ENCODE data around the gene ADPRM.
A peak's percentile ranks its signal among the peaks of the same experiment; 100 is the strongest.

Gene ADPRM, protein sequence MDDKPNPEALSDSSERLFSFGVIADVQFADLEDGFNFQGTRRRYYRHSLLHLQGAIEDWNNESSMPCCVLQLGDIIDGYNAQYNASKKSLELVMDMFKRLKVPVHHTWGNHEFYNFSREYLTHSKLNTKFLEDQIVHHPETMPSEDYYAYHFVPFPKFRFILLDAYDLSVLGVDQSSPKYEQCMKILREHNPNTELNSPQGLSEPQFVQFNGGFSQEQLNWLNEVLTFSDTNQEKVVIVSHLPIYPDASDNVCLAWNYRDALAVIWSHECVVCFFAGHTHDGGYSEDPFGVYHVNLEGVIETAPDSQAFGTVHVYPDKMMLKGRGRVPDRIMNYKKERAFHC

DNA sequence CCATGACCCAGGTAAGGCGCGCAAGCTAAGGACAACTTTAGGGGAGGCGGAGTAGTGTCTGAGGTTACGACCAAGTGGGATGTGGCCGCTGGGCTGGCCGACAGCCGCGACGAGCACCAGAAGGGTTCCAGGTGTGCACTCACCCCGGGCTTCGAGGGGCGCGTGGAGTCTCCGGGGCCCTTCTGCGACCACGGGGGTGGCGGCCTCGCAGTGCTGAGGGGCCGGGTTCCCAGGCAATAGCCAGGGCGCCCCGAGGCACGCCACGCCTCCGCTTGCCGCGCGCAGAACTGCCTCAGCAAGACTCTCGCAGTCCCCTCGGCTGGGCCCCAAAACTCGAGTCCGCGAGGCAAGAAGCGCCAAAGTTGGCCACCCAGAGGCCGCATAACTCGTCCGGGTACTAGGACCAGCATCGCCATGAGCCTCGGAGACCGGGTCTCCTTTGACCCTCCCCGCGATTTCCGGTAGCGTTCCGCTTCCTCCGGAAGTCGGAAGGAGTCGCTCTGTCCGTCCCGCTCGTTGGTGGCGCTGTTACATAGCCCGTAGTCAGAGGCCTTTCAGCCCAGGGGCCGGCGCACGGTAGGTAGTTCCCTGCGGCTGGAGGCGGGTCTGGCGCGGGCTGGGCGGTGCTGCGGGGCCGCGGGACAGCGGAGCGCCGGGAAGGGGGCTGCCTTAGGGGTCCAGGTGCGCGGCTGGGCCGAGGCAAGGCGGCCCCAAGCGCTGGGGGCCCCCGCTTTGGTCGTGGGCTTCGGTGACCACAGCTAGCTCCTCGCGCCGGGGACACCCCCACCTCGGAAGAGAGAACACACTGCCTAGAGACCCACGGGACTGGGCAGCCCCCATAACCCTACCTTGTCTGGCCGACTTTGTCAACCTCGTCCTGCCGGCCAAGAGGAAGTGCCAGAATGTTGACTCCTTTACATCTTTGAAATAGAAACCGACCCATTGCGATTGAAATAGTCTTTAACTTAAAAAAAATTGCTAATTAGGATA, at the start of gene ADPRM, which contains the start of gene SCO1:
ADPRM (plus strand) TSS at position 503 of the 990 bp plus-strand sequence. CDS start 7,333 bp downstream, outside the sequence.
SCO1 (minus strand) TSS at position 442 of the 990 bp plus-strand sequence; CDS start at position 416, 26 bp downstream.
- DNase-seq, result peak; percentile 39 to 95 (median 90)

DNA sequence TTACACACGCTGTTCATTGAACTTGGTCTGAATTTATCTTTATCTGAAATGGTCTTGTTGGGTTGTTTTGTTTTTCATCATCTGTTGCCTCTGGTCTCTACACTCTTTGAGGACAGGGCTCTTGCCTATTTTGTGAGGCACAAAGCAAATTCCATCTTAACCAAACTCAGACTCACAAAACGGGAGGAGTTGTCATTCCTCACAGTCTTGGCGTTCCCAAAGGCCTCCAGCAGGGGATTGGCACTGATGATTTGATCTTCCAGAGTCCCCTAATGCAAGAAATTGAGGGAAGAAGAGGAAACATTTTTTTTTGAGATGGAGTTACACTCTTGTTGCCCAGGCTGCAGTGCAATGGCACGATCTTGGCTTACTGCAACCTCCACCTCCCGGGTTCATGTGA, 49.0 kb upstream of the ADPRM start:
- DNase-seq, result no peak

DNA sequence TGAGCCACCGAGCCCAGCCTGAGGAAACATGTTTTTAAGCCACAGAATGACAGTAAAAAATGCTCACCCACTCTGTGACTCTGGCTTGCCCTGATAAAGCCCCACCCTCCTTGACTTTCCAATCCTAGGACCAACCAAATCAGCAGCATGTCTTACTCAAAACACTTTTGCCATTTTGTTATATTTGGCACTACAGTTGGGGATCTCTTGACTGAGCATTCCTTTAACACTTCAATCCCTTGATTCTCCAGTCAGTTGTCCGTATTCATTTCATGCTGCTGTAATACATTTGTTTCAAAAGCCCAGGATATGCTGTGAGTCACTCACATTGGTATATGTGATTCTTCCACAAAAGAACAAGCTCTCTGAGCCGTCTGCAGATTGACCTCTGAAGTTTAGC, 48.4 kb upstream of the ADPRM start:
- DNase-seq, result no peak

DNA sequence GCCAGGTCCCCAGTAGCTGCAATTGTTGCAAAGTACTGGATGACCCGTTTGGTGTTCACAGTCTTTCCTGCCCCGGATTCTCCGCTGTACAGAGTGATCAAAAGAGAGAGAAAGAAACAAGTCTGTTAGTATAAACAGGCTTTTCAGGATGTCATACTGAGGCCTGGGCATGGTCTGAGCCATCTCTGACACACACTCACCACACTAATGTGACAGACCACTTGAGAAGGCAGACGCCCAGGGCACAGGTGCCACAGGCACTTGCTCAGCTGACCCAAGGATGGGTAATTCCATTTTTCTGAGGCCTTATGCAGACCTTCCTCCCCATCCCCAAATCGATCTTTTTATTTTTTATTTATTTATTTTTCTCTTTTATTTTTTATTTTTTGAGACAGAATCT, 47.8 kb upstream of the ADPRM start:
- DNase-seq, result no peak

DNA sequence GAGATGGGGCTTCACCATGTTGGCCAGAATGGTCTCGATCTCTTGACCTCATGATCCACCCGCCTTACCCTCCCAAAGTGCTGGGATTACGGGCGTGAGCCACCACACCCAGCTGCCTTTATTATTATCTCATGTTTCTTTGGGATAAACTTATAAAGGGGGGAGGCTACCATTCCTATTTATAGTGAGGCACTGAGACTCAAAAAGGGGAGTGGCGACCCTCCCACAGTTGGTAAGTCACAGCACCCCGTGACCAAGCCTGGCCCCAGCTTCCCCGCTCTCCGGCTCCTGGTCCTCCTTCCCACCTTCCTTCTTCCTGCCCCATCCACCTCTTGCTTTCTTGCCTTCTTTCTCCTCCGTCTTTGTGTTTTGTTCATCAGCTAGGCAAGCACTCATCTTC, 45.5 kb upstream of the ADPRM start:
- no peak for DNase-seq

DNA sequence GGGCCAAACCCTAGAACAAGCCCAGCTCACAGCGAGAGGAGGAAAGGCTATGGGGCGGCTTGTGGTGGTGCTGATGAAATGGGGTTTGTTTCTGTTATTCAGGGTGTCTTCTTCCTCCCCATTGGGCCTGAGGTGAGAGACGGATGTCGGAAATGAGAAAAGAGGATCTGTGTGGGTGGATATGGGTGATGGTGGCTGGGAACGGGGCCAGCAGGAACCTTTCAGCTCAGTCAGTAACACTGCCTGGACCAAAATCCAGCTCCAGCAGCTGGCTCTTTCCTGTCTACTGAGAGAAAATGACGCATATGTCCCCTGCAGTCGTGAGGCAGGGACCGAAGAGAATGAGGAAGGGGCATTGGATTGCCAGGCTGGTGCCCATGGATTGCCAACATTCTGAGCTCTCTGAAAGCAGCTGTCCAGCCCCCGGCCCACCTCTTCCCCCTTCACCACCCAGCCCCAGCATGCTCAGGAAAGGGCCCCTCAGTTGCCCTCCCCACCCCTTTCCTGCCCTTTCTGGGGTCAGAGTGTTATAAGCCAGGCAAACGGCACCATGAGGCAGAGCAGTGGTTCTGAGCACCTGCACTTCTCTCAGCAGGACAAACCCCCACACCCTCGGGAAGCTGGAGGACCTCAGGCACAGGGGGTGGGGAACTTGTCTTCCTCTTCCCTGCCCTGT, 44.3 kb upstream of the ADPRM start:
- DNase-seq, result peak in 3 of 51 donors; percentile 3 to 26 (median 8)

DNA sequence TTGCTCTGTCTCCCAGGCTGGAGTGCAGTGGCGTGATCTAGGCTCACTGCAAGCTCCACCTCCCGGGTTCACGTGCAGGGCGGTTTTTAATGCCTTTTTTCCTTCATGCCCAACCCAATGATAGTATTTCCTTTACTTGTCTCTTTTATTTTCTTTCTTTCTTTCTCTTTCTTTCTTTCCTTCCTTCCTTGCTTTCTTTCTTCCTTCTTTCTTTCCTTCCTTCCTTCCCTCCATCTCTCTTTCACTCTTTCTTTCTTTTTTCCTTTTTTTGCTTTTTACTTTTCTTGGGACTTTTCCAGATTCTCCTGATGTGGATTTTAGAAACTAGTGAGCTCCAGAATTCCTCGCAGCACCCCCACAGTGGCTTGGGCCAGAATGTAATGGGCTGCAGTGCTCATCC, 43.4 kb upstream of the ADPRM start:
- no peak for DNase-seq

DNA sequence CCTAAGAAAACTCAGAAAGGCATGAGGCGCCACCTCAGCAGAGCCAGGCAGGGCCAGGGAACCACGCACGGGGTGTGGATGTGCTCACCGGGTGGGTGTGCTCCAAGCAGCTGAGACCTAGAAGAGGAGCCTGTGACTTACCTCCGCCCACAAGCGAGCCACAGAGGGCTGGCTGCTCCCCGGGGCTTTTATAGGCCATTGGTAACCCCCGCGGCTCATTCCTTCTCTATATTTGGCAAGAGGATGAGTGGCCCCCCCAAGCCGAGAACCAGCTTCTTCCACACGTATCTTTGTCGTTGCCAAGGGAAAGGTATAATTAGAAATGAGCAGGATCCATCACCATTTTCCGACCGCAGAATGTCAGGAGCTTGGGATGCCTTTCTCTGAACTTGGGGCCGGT, 40.2 kb upstream of the ADPRM start, which contains the start of gene MYH3:
MYH3 (minus strand) TSS at position 162 of the 400 bp plus-strand sequence. CDS start 2,245 bp downstream, outside the sequence.
- peak in 2 of 51 donors; percentile 6 to 17 for DNase-seq

DNA sequence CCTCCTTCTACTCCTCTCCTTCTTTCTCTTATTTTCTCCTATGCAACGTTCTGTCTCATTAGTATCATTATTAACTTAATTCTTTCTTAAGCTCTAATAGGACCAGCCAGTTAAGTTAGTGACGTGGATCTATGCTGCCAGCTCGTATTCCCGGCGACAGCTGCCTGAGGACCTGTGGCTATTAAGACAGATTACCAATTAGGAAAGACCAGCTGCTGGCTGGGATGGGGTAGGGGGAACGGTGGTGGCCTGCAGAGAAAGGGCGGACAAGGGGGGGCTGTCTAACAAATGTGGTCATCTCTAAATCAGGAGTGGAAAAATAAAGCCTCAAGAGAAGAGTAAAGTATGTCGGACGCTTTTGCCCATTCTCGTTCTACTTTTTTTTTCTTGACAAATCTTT, 39.5 kb upstream of the ADPRM start:
- DNase-seq, result no peak

DNA sequence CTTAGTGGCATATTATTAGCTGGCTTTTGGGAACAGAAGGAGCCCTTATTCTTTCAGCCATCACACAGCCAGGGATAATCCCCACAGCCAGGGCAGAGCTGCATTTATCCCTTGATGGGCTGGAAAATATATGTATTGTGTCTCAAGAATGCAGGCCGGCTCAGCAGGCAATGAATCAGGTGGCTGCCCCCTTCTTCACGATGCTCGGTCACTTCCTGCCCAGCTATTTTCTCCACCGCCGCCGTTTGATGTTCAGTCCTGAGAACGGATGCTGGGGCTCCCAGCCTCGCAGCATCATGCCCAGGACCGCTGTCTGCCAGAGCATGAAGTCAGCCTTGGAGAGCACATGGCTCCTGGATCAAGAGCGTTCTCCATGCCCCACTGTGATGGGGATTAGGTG, 36.0 kb upstream of the ADPRM start:
- DNase-seq, result no peak

DNA sequence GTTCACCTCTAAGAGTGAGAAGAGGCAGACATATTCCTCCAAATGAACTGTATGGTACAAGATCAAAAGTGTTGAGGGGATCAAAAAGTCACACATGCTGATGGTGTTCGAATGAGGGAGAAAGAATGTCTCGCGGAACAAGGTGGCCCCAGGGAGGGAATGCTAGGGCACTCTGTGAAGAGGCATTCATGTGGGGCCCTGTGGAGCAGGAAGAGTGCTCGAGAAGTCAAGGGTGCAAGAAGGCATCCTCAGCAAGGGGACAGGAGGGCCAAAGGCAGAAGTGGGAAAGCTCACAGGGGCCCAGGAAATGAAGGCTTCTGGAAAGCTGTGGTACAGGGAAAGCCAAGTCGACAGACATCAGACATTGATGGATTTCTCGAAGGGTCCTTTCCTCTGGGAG, 34.2 kb upstream of the ADPRM start:
- no peak for DNase-seq

DNA sequence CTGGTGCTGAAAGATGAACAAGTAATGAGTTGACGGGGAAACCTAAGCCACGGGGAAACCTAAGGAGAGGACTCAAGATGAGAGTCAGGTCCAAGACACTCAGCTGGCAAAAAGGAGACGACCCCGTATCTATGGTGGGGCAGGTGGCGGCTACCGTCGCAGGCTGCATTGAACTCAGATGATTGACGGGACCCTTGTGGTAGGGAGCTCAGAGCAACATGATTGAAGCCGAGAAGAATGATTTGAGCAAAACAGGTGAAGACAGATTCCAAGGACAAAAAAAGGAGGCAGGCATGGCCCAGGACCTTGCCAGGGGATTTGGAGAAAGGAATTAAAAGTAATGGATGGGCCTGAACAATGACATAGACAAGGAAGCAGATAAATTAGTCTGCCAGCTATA, 32.8 kb upstream of the ADPRM start:
- DNase-seq, result no peak

DNA sequence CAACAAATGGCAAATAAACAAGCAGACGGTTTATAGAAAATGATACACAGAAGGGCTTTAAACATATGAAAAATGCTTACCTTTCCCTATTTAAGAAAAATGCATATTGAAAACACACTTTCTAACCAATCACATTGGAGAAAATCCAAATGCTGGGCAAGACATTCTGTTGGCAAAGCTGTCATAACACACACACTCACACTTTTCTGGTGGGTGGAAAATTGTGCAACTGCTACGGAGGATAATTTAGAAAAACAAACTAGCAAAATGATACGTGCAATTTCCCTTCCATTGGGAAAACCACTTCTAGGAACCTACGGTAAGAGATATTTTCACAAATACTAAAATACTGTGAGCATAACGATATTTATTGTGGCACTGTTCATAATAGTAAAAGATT, 30.5 kb upstream of the ADPRM start:
- DNase-seq, result no peak

DNA sequence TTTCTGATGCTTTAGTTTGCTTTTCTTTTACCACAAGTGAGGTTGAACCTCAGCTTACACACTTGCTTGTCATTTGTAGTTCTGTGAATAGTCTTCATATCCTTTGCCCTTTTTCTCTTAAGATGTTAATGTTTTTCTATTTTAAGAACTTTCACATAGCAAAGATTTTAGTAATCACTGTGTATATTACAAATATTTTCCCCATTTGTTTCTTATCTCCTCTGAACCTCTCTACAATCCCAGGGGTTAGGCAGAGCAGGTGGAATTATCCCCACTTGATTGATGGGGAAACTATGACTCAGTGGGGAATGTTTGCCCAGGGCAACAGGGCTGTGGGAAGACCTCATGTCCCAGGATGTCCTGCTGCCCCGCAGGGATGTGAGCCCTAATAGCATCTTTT, 28.6 kb upstream of the ADPRM start:
- no peak for DNase-seq

DNA sequence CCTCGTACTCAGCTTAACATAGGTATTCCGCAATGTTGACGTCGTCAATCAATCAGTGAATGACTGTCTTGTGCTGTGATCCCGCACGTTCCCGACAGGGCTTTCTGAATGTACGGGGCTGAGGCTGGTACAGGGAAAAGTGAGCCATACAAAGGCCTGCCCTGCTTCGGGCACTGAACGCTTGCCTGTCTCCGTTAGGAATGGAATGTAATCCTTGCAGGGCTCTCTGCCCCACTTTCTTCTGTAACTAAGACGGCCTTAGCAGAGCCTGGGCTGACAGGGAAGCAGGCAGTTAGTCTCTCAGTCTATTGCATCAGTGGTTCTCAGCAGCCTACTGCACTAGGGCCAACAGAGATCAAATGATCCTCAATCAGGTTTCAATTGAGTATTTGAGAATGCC, 24.1 kb upstream of the ADPRM start:
- DNase-seq, result no peak

DNA sequence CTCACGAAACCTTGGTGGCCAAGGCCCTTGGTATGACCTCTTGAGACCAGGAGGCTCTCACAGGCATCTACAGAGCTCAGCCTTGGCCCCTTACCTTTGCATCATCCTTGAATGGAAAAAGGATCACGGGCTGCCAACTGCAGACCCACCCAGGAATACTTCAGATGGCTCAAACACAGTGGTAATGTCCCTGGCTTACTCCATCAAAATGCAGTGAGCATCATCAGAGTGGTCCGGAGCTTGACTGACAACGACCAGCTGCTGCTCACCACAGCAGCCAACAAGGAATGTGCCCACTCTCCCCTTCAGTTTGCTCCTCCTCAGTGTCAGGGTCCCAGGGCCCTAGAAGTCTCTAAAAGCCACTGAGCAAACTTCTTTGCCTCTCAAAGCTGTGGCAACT, 22.7 kb upstream of the ADPRM start:
- DNase-seq, result no peak

DNA sequence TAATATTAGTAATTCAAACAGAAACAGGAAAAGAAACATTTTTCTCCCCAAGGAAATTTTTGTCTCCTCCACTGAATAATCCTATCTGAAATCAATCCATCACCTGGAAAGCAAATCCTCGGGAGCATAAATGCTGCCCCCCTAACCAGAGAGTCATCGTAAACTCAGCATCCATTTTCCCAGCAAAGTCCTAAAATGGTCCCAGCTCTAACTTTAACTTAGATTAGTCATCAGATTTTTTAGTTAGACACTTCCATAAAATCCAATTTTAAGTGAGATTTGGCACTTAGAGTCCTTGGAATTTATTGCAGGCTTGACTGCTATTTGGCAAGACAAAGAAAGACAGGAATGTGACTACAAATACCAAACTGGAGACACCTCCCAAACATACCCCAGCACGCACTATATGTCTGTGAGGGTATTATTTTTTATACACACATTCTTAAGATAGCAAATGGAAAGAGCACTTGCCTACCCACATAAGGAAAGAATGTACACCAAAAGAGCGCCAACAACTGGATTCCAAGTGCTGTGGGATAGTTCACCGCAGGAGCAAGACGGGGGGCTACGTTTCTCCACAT, 15.4 kb upstream of the ADPRM start:
- no peak for DNase-seq

DNA sequence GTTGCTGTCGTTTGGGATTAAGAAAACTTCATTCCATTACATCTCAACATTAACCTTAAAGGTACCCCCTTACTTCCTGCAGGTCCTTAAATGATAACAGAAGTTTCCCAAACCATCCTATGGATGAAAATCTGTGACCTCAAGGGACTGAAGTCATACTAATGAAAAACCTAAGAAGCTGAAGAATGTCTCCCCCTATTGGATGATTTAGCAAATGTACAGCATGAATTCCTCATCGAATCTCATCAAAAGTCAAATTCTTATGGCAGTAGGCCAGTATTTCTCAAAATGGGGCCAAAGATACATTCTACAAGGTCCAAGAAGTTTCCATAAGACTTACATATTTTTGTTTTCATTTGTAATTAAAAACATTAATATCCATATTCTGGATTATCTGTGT, 13.5 kb upstream of the ADPRM start:
- no peak for DNase-seq

DNA sequence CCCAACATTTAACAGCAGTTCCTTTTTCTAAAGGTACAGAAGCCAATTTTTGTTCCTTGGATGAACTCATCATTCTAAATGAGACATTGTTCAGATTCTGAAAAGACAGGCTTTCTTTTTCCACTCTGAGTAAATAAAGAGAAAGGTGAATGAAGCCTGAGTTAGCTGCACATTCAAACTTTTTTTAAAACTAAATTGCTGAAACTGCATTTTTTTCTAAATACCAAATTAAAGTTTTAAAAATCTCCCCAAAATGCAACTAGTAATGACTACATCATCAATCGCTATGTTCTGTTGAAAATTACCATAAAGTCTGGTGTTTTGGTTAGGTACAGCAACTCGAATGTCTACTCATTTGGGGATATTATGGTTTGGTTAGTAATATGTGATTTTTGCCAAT, 9.9 kb upstream of the ADPRM start:
- no peak for DNase-seq

DNA sequence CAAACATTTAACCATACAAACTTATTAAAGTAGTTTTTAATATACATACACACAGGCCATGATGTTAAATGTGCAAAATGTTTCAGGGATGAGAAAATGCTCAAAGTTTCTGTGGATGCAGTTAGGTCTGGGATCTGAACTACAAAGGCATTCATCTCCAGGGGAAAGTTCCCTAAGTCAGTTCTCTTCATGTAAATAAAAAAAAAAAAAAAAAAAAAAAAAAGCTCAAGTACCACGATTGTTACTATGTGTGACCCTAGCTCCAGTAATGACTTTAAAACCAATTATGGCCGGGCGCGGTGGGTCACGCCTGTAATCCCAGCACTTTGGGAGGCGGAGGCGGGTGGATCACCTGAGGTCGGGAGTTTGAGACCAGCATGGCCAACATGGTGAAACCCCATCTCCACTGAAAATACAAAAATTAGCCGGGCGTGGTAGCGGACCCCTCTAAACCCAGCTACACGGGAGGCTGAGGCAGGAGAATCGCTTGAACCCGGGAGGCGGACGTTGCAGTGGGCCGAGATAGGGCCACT, 1.5 kb upstream of the ADPRM start:
- DNase-seq, result peak in 1 of 51 donors; percentile 0

Data from hypothalamus (tissue), 51 donors.